NCI-H146 (cell line): ENCODE data around the gene STAT4.

ENCODE experiments used
- DNase-seq: peaks from one replicate; lab custom pipeline; 2025; lab: John Stamatoyannopoulos, UW

Gene STAT4

DNA sequence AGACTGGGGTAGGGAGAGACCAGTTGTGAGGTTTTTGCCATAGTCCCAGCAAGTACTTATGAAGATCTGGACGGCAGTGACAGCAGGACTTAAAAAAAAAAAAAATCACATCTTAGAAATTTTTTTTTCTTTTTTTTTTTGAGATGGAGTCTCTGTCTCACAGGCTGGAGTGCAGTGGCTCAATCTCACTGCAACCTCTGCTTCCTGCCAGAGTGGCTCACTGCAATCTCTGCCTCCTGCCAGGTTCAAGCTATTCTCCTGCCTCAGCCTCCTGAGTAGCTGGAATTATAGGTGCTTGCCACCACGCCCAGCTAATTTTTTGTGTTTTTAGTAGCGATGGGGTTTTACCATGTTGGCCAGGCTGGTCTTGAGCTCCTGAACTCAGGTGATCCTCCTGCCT, 22.4 kb upstream of the STAT4 start:
- no peak for DNase-seq

DNA sequence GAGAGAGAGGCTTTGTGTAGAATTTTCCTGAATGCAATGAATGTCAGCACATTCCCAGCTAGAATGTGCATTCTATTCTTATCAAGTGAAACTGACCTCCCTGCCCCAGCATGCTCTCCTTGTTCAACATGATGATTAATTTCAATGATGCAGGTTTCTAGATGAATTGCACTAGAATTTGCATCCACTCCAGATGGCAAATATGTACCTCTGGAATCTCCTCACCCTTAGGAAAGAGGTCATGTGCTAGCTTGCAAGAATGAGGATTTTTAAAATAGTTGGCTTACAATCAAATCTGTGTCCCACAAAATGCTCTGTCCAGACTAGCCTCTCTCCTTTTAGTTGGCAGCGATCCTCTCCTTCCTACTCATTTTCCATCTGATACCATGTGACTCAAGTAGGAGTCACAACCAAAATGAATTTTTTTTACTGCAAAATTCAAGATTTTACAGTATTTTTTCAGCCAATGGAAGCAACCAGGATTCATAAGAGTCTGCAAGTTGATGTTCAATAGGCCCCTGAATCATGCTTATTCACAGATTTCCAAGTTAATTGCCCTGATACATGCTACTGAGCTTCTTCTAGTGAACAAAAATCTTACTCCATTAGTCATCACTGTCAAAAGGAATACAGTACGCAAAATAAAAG, 21.0 kb upstream of the STAT4 start:
- DNase-seq: no peak

DNA sequence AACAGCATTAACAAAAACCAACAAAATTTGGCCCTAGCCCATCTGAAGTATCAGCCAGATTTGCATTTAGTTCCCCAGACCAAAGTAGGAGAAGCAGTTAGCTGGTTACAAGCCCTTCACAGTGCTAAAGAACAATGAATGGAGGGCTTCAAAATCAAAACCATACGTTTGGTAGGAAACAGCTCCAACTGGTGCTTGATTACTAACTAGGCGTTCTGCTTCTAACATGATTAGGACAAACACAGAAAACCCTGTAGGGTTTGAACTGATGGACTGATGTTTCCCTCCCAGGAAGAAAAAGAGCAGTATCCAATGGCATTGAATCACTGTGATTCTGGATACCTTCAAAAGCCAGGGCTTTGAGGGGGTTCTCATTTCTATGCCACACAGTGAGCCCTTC, 20.5 kb upstream of the STAT4 start:
- DNase-seq: no peak

DNA sequence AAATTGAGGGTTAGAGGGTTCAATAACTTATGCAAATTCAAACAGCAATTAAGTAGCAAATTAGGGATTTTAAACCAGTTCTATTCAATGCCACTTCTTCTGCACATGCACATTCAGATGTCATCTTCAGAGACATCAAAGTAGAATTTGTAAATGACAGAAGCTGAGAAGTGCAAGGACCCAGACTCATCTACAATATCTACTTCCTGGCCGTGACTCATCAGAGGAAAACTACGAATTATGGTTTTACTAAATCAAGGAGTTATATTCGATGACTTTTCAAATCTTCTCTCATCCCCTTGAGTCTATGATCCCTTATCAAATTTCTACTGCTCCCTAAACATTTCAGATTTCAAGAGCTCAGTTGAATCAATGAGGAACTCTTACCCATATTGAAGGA, 20.0 kb upstream of the STAT4 start:
- DNase-seq: no peak

DNA sequence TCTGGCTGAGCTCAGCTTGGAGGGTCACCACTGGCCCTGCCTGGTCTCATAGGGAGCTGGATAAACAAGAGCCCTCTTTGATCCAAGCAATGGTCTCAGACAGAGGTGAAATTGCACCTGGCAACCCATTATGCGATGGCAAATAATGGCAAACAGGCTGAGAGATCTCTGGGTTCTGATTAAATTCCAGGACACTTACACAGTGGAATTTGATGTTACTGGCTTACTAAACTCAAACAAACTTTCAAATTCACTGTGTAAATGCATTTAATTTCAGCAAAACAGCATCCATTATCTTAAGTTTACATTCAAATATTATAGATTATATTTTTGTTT, 19.5 kb upstream of the STAT4 start:
- DNase-seq: peak; percentile 44

DNA sequence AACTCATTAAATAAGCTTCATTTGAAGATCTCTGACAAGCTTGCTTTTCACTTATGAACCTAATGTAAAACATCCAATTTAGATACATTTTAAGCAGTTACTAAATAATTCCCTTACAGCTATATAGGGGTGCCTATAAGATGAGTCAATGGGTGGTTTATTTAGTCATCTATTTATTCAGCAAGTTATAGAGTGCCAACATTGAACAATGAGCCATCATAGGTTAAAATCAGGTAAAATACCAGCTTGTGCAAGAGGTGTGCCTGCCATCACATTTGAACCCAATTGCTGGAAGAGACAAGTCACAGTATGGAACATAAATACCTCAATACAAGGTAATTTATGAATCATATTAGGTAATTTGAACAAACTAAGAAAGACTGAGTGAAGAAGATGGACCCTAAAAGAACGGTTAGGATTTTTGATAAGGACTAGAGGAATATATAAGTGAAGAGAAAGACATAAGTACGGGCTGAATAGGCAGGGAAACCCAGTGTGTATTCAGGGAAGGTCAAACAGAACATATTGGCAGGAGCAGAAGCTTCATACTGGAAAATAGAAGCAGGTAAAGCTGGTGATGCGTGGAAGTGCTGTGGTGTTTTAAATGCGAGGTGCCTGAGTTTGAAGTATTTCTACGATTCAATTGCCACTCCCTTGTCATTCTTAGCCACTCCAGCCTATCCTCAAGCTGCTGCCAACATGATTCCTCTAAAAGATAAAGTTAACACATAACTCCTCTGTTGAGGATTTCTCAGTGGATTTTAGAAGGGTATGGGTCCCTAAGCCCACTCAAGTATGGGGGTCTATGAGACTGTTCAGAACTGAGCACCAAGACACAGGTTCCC, 18.9 kb upstream of the STAT4 start:
- no peak for DNase-seq

DNA sequence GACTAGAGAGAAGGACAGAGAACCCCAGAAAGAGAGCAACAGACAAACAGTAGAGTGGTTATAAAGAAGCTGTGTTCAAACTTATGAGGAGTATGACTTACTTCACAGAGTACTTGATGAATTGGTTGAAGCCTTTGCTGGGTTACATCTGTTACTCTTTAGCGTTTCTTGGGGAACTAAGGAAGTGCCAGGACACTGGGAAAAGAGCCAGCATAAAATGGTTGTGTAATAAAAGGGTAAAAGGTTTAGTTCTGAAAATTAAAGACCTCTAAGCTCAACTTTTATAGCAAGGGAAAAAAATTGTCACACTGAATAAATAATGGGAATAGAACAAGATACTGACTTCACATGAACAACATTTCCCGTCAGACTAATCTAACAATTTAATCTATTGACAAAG, 17.0 kb upstream of the STAT4 start:
- DNase-seq: no peak

DNA sequence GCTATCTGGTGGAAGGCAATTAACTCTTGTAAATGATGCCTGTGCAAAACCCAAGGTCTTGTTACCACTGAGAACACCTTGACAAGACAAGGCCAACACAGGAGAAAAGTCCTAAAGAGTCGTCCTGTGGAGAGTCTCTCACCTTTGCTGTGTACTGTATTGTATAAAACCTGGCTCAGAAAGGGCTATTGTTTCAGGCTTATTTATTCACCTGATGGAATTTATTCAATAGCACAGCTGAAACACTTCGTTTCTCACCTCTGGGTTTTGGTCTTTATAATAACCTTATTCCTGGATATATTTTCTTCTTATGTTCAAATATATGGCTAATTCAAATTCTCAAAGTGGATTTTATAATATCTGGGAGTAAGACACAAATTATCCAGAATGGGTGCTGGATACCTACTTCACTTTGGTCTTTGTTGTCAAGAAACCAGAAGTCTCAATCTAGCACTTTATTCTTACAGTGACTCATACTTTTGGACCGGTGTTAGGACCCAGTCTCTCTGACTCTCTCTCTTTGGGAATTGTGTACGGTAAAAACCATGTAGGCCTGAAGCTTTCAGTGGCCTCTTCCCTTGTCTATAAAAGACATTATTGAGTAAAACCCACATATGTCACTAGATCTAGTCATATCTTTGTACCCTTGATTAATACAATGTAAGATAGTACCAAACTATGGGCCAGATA, 16.1 kb upstream of the STAT4 start:
- DNase-seq: peak; percentile 12

DNA sequence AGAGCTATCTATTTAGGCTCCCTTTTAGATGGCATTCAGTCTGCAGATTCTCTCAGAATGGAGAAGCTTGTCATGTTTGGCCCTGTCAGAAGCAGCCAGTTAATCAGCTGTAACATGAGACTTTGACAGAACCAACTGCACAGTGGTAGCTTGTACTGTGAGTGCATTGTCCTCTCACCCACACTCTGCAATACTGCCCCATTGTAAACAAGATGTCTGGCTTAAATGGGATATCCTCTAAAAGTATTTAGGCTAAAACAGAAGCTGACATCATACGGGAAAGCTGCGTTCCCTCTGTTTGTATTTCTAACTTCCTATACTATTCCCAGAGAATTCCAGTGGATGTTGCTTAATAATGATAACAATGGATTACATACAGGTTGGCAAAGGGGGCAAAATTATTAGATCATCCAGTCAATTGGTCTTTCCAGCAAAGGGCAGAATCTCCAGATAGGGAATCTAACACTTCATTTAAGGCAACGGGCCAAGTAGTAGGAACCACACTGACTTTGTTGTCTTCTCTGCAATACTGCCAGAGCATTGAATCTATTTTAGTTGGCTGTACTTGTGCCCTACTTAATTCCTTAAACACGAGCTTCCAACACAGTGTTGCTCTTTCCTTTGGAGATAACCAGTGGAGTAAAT, 15.4 kb upstream of the STAT4 start:
- DNase-seq: peak; percentile 29

DNA sequence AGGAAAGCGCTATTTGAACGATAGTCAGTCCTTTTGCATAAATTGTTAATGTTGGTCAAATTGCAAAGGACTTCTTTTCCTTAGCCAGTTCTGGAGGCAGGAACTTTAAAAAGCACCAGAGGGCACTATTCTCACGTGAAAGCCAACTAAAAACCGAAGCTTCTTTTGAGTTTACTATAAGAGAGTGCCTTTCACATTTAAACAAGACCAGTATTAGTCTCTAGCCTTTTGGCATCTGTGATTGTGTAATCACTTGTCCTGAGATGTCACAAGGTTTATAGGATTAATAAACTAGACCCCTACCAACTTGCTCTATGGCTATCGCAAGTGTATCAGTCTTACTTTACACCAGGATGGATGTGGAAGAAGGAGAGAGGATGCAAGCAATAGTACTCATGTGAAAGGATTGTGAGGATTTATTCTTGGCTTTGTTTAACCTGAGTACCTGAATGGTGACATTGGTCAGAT, 14.4 kb upstream of the STAT4 start:
- DNase-seq: peak; percentile 6

DNA sequence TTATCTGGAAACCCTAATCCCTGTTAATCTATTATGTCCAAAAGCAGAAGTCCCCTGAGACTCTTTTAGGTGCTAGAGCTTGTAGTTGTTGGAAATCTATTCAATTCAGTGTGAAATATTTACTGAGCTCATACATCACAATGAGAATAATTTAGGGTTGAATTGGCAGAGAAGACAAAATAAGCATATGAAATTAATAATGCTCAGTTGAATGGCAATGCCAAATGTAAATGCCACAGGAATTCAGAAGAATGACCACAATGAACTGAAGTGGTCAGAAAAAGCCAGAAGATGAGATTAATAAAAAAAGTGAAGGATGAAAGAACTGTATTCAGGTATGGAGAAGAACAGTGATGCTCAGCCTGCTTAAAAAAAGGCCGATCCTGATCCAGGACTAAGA, 8.0 kb upstream of the STAT4 start:
- DNase-seq: no peak

DNA sequence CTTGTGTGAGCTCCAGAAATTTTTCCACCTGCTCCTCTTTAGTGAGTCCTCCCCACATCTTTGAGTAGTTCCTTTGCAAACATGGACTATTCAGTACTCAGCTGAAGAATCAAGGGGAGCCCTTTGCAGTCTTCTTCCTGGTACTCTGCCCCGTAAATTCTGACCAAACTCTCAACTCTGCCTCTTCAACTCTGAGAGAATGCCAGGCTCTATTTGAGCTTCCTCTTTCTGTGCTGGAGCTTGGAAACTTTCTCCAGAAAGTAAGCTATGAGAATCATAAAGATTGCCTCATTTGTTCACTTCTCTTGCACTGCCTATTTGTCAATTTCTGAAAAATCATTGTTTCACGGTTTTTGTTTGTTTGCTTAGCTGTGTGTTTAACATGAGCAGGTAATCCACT, 7.4 kb upstream of the STAT4 start:
- DNase-seq: no peak

DNA sequence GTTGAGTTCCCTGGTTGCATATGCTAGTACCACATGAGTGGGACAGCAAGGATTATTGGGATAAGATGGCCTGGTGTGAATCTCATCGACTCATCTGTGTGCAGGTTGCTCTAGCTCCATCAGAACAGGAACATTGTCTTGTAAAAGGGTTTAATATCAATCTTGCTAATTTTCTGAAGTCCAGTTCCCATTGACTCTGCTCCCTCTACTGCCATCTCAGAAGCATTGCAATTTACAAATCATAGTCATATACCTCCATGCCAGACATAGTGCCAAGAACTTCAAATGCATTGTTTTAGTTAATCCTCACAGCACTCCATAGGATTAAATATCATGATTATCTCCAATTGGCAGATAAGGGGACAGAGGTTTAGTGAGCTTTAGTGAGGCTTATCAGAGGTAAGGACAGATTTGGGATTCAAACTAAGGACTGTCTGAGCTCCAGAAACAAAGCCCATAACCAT, 4.8 kb upstream of the STAT4 start:
- DNase-seq: peak; percentile 5

DNA sequence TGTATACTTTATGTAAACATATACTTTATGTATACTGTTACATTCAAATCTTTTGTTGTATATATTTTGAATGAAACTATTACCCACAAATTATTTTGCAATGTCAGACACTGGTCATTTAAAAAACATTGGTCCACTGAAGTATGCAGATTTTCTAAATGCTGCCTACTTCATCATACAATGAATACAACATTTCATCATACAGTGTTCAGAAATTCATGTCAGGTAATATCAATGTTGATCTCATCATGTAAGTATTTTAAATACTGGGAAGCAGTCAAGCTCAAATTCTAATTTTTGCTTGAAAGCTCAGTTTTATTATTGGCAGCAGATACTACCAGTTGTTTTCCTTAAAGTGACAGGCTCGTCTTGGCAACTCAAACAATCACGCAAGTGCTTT, 2.9 kb upstream of the STAT4 start:
- DNase-seq: no peak

DNA sequence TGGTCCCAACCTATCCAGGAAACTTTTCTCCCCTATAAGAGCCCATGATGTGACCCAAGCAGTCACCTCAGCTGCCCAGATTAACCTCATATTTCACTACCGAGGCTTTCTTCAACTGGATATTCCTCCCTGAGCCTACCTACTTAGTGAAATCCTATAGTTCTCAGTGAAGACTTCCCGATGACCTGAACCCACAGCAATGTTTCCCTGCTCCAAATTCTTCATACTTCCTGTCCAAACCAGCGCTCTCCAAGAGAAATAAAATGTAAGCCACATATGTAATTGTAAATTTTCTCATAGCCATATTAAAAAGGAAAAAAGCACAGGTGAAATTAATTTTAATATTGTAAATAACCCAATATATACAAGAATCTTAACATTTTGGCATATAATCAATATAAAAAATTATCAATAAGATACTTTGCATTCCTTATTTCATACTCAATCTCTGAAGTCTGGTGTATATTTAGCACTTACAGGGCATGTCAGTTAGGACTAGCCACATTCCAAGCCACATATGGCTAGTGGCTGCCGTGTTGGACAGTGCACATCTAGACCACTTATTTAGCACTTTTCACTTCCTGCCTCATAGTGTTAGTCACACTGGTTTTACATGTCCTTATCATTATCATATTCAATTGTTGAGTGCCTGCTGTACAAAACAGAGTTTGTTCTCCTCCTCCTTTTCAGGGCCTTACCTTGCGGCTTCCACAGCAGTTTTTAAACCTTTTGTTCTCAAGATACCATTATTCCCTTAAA, 1.9 kb upstream of the STAT4 start:
- DNase-seq: no peak

DNA sequence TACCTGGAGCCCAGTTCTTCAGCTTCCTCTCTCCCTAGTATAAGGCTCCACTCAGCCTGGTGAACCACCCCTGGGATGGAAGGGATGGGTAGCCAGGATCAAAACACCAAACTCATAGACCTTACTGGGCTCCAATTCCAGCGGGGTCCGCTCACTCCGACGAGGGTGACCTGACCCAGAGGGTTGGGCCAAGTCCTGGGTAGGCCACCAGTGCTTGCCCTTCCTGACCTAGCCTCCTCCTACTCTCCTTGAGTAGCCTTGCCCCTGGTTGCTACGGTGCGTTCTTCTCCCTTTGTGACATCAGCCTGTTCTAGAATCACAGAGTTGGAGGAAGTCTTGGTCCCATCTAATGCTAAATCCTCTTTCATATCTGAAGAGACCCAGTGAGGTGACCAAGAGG, 537 bp upstream of the STAT4 start:
- DNase-seq: no peak

DNA sequence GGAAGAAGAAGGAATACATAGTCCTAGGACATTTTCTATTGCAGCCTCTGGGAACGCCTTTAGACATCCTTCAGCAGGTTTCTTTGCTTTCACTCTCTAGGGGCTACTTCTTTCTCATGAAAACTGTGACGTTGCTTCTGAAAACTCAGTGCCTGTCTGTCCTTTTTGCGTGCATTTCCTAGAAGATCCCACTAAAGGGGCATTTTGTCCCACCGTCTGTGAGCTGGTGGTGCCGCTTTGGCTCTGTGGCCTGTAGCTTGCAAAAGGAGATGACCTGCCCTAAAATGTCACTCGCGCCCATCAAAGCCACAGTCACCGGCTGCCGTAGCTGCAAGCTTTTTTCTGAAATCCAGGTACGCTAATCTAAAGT, 579 bp downstream of the STAT4 start:
- no peak for DNase-seq

DNA sequence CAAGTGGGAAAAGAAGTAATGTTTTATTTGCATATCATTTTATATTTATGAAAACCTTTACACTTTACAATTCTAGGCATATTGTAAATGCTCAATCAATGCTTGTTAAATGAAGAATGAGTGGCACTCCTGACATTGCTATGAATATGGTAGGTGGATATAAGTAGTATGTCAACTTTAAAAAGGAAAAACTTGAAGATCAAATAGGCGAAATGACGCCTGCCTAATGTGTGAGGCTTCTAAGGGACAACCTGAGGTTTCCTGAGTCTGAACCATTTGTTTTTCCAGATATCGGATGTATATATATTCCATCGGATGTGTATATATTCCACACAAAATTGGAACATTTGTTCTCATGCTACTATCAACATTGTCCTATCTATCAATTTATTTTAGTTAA, 1.4 kb downstream of the STAT4 start:
- DNase-seq: no peak

DNA sequence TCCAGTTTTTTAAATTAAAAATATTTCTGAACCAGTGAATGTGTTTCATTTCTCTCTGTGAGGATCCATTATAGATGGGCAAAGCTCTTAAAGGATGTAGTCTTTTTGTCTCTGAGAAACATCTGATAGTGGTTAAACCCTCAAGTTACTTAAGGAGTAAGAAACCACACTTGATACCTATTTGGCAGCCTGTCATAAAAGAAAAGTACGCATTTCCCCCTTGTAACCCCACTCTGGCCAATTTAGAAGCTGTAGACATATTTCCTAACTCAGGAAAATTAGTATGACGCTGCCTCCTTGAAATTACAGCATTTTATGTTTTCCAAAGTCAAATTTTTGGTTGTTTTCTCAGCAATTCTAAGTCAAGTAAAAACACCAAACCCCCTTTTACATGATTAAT, 2.0 kb downstream of the STAT4 start:
- no peak for DNase-seq

DNA sequence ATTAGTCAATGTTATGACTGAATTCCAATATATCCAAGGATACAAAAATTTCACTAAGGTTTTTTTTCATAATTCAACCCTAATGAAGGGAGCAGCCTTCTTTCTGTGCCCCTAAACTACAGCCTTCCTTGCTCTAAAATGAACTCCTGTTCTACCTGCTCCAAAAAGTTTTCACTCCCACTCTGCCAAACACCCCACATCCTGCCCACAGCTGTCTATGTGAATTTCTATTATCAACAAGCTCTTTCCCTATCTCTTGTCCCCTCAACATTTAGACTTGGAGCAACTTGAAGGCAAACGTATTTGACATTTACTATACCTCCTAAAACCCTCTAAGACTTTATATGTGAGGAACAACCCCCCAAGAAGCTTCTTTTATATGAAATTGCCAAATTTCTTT, 2.5 kb downstream of the STAT4 start:
- DNase-seq: no peak

DNA sequence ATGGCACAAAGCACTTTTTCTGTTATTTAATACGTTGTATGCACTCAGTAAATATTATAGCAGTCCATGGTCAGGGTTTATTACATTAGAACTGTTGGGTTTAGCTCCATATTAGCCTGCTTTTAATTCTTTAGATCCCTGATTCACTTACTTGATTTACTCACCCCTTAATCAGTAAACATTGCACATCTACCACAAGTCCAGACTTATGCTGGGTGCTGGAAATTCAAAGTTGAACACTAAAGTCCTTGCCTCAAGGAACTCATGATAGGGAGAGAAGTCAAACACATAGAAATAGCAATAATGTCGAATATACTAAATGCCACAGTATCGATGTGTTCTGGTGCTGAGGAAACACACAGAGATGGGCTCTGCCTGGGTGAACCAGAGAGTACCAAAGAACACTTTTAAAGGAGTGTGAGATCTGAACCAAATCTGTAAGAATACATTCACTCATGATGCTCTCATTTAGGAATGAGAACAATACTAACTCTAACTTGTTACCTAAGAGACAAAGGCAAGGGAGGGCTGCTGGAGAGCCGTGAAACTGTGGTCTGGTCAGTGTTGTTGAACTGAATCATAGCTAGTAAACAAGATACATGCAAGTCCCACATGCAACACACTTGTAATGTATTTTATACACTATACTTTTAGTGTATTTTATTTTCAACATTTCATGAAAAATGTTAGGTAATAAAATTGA, 4.9 kb downstream of the STAT4 start:
- no peak for DNase-seq
